Left cardiac atrium (tissue), 4 donors: ENCODE data around the gene CXCL1. TPM values are rescaled to one million over a fixed set of nuclear protein-coding genes. Genes with fewer than 3 reads are reported as not detected.
"Not testable (repeated sequence)": the region's sequence is repeated elsewhere in the genome, so short reads cannot be mapped to it uniquely, and the experiment has no call there.

Experiments
- ATAC-seq, 2 donors: fragments of 200-7000 bp; cut with Tn5 transposase; one replicate each; pipeline ENCODE4 v1.9.1; 2020; ENCODE audit warnings: mild to moderate bottlenecking in 2 of 2, moderate library complexity in 2 of 2
- DNase-seq: peaks from one replicate; pipeline ENCODE4 v3.0.0-alpha.2; 2020
- intact Hi-C, 2 donors: fragments of 100-400 bp; cut with DNase I; formaldehyde crosslinking; loops; one replicate each; pipeline versions ENCODE4 v1.14.1 to v1.15.1; 2022 to 2023
- total RNA-seq, 2 donors: library from RNA; stranded (reverse); fragmentation: NEBNext Ultra II Directional; extraction: Animal tissue kit (Norgen Biotek cat#: 25700); gene quantifications; one replicate each; pipeline ENCODE4 v1.2.1, GENCODE V29; 2021
- donor health status: DM: no; HTN: yes; CAD: no.
- donor health status: DM: no; HTN: yes; CAD: no; lungs with severe emphysema.
- donor health status: DM: yes; HTN: yes; CAD: no.
- donor health status: Dilated cardiomyopathy.

The CXCL1 gene
- total RNA-seq, 2 donors from 2014 or later: 9.0 to 9.2 TPM

DNA sequence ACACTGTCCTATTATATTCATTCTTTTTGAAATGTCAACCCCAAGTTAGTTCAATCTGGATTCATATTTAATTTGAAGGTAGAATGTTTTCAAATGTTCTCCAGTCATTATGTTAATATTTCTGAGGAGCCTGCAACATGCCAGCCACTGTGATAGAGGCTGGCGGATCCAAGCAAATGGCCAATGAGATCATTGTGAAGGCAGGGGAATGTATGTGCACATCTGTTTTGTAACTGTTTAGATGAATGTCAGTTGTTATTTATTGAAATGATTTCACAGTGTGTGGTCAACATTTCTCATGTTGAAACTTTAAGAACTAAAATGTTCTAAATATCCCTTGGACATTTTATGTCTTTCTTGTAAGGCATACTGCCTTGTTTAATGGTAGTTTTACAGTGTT lies 1.6 kb downstream of the CXCL1 start:
- DNase-seq (no peak), ATAC-seq (no peak)
- intact Hi-C loops: no loop called here

DNA sequence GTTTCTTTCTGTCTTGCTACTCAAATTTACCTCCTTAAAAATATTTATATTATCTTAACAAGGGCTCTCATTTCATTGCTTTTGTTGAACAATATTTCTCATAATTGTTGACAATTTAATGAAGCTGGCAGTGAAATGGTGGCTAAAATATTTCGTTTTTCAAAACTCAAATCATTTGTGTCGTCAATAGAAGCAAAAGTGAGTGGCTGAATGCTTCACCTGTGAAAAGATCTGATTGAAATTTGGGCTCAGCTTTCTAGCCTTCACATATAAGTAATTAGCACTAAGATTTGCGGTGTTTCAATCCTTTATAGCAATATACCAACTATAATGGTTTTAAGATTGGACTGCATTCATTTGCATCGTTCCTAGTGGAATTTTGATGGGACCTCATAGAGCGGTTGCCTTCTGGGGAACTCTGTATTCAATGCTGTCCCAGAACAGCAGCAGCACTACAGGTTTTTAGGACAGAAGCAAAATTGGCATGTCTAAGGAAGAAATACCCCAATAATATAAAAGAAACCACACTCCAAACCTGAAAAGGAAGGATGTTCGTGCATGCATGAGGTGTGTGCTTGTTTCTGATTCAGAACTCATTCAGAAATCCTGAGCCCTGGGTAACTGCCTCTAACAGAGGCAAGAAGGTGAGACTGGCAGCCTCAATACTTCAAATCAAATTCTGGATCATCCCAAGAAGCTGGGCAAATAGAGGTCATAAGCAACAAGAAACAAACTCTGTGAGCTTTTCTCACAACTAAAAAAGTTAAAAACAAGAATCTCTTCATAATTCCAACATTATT lies 2.5 kb downstream of the CXCL1 start:
- intact Hi-C loops: no loop called here
- ATAC-seq (no peak), DNase-seq (no peak)

DNA sequence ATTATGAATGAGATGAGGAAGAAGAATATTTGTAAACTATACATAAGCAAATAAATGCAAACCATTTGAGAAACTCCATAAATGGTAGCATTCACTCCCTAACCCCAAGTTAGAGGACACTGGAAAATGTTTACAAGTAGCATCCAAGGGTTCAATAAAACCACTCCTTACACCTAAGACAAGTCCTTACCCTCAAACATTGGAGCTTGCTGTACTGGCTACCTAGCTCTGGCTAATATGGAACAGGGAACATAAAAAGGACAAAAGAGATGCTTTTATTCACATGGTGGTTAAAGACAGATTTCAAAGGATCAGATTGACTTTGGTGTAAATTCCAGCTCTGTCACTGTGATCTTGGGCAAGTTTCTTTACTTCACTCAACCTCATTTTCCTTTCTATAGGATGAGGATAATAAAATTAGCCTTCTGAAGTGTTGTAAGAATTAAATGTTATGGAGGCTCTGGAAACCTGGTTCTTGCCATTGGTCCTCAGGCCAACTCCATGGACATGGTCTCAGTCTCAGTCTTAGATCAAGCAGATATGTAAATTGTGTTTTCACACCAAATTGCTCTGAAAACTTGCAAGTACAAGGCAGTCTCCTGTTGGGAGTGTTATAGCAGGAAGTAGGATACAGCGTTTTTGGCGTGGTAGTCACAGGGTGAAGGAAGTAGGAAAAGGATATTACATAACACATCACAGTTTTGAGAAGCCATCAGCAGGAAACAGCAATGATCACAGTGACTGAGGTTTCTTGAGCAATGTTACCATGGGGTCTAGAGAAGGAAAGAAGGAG lies 3.3 kb downstream of the CXCL1 start:
- intact Hi-C loops: no loop called here
- ATAC-seq (peak in 1 of 2 donors; percentile 9), DNase-seq (no peak)

- intact Hi-C loops: no loop called here
- ATAC-seq (no peak), DNase-seq (no peak)
Observed at GRCh38 chr4:73874386-73874785, 5.2 kb downstream of the CXCL1 start.

GRCh38 chr4:73875401-73875800 lies 6.2 kb downstream of the CXCL1 start:
- intact Hi-C loops: no loop called here
- ATAC-seq (no peak), DNase-seq (no peak)

- DNase-seq (no peak), ATAC-seq (peak in 1 of 2 donors; percentile 69)
- intact Hi-C loops: no loop called here
Observed at GRCh38 chr4:73883306-73883705, 14.1 kb downstream of the CXCL1 start.

DNA sequence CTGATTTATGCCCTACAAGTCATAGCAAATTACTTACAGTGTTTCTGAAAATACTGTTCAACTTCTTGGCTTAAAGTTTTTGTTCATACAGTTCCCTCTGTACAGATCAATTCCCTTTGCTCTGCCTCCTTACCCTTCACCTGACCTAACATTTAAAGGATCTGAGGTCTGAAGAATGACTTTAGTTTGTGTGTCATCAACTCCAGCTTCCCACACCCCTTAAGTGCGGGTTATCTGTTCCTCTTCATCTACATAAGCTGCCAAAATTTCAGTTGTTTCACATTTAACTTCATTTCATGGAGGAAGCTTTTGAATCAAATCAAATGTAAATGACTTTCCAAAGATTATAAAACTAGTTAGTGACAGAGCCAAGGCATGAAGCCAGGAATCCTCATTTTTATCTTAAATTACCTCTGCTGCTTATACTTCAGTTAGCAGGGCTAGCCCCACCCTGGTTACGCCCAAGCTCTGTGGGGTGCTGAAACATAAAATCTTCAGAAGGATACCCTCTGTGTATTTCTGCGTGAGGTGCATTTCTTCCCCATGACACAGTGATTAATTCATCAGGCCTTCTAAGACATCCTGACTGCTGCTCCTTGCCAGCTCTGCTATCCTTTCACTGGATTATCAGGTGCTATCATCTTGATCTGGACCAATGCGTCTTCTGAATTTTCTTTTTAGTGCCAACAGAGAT lies 16.5 kb downstream of the CXCL1 start:
- DNase-seq (no peak), ATAC-seq (peak; percentile 41 to 81)
- intact Hi-C loops: no loop called here

- intact Hi-C loops: no loop called here
- ATAC-seq: no peak
- no peak for DNase-seq
Observed at GRCh38 chr4:73891326-73891725, 22.1 kb downstream of the CXCL1 start.

- DNase-seq: no peak
- ATAC-seq: peak; percentile 47 to 61
- intact Hi-C loops: no loop called here
Observed at GRCh38 chr4:73891739-73892405, 22.7 kb downstream of the CXCL1 start.

GRCh38 chr4:73892966-73893365 lies 23.8 kb downstream of the CXCL1 start:
- ATAC-seq: peak in 1 of 2 donors; percentile 10
- DNase-seq: no peak
- intact Hi-C loops: no loop called here

DNA sequence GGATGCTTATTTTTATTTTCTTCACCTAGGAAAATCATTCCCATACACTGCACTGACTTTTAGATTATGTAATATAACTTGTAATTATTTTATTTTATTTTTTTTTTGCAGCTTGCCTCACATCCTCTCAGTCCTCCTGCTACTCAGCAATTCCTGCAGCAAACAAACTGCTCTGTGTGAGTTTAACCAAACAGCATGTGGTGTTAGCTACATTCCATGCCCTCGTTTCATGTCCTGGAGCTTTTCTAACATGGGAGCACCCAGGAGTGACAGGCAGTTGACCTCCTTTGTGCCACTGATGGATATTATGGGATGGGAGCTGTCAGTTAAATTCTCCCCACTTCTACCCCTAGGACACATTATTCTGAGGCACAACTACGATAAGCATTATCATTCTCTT lies 24.8 kb downstream of the CXCL1 start:
- intact Hi-C loops: no loop called here
- ATAC-seq: no peak

DNA sequence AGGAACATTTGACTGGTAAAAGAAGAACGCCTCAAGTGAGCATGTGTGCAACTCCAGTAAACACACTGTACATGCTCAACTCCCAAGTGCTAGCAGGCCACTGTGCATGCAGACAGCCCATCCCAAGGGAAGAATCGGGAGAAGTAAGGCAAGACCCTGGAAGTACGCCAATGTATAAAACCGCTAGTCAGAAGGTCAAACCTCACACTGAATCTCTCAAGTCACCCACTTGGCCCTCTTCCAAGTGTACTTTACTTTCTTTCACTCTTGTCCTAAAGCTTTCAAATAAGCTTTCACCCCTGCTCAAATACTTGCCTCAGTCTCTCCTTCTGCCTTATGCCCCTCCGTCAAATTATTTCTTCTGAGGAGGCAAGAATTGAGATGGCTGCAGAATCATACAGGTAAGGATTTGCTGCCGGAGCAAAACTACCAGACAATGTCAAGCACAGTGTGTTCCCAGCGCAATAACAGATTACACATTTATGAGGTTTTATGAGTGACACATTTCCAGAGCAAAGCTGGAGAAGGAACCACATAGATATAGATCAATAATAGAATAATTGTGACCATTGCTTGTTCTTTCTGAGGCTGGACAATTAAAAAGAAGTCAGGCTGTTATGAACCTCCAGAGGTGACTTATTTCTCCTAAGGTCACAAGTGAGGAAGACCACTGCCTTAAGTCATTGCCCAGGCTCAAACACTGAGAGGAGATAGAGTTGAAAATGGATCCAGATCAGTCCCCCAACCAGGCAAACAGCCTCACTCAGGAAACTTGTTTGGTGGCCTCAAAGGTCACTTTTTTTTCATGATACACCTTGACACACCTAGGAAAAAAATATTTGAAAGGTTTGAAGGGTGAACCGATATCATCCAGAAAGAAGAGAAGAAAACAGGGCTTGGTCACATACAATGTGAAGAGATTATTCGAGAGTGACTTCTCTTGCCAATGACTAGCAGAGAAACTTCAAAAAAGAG lies 26.3 kb downstream of the CXCL1 start:
- DNase-seq (no peak), ATAC-seq (no peak)
- intact Hi-C loops: no loop called here

More for the DNA sequence above, 24.8 kb downstream of the CXCL1 start:
- DNase-seq: no peak

- ATAC-seq (no peak), DNase-seq (no peak)
- intact Hi-C loops: no loop called here
Observed at GRCh38 chr4:73896416-73896815, 27.2 kb downstream of the CXCL1 start.

DNA sequence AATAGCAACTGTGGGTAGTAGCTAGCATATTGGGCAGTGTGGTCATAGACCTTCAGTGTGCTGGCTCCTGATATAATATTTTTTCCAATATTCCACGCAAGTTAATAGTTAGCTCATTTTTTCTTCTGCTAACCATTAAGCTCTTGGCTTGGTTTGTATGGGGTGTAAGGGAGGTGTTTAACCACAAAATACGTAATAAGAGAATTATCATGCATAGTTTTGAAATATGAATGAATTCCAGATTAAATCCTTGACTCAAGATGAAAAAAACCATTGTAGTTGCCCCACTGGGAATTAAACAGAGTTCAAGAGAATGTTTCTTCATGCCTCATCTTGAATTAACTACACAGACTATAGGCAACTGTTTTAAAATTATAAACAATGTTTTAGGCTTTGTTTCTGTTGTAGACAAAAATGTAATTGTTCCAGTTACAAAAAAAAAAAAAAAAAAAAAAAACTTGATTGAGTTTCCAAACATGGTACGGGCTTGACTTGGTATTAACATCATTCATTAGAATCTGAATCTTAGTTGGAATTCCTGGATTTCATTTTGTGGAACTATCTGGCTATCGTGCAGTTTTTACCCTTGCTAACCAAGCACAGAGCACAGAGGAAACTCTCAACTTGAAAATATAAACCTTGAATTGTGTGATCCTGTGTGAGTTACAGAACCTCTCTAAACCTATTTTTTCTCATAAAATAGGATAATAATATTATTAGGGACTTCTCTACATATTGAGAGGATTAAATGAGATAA lies 28.4 kb downstream of the CXCL1 start:
- DNase-seq: no peak
- intact Hi-C loops: no loop called here
- ATAC-seq: peak; percentile 72 to 88

DNA sequence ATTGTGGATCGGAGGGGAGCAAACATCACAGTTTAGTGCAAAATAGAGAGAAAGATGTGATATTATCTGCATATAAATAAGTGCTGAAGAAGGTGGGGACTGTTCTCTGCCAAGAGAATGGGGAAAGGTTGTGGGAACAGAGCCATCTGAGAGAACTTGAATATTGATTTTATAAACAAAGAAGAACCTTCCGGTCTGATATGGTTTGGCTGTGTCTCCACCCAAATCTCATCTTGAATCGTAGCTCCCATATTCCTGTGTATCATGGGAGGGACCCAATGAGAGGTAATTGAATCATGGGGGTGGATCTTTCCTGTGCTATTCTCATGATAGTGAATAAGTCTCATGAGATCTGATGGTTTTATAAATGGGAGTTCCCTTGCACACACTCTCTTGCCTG lies 30.1 kb downstream of the CXCL1 start:
- ATAC-seq, DNase-seq, intact Hi-C loops: not testable (repeated sequence)

GRCh38 chr4:73901031-73901430 lies 31.8 kb downstream of the CXCL1 start:
- ATAC-seq (no peak), DNase-seq (no peak)
- intact Hi-C loops: no loop called here

DNA sequence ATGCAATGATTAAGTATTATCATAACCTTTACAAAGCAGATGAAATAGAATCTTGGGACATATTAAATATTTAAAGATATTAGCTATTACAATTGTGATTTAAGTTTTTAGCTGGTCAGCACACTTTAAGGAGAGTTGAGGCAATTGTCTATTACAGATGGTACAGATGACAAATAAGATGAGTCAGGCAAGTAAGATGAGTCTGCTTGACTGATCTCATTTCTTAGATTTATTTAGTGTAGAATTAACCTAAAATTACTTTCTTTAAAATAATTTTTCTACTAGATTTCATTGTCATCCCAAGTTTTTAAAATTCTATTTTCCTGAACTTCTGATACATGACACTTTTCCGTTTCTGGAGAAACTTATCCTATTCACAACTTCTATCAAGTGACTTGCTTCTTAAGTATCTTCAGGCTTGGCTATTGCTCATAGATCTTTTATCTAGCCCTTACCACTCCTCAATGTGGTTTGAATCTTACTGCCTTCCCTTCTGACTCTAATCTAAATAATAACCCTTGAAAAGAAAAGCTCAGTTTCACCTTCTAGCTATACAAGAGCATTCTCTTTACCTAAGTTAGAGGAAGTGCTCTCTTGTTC lies 32.9 kb downstream of the CXCL1 start:
- ATAC-seq (no peak), DNase-seq (no peak)
- intact Hi-C loops: no loop called here
